B cell (primary cell): Measurements from ENCODE around the gene IDI2.

ENCODE experiments used
- EZH2 ChIP-seq: IDR thresholded peaks from 2 replicates; pipeline ENCODE4 v1.6.1; 2012; ENCODE audit warnings: borderline replicate concordance, low read depth, mild to moderate bottlenecking, moderate library complexity, low read length; ENCODE audit not compliant: insufficient read depth, poor library complexity, severe bottlenecking
- TF ChIP-seq, protein P1 (sequence below): fragments of 200-600 bp; IDR thresholded peaks from one replicate; pipeline ENCODE4 v1.8.0; 2022; ENCODE audit warnings: antibody characterized with exemption, mild to moderate bottlenecking

GRCh38 chr10:1043532-1043995 is 17.9 kb upstream of the IDI2 start:
- TF ChIP-seq, protein P1, sequence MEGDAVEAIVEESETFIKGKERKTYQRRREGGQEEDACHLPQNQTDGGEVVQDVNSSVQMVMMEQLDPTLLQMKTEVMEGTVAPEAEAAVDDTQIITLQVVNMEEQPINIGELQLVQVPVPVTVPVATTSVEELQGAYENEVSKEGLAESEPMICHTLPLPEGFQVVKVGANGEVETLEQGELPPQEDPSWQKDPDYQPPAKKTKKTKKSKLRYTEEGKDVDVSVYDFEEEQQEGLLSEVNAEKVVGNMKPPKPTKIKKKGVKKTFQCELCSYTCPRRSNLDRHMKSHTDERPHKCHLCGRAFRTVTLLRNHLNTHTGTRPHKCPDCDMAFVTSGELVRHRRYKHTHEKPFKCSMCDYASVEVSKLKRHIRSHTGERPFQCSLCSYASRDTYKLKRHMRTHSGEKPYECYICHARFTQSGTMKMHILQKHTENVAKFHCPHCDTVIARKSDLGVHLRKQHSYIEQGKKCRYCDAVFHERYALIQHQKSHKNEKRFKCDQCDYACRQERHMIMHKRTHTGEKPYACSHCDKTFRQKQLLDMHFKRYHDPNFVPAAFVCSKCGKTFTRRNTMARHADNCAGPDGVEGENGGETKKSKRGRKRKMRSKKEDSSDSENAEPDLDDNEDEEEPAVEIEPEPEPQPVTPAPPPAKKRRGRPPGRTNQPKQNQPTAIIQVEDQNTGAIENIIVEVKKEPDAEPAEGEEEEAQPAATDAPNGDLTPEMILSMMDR: no peak
- no peak for TF ChIP-seq EZH2
